GM18505 (cell line): ENCODE data around the gene WIZ.
"Not testable (repeated sequence)": the region's sequence is repeated elsewhere in the genome, so short reads cannot be mapped to it uniquely, and the experiment has no call there.

Experiments used
- ATAC-seq: cut with Tn5 transposase; IDR thresholded peaks from one replicate; pipeline ENCODE4 v1.9.1; 2021; ENCODE audit not compliant: unreplicated experiment
- POLR2A ChIP-seq: IDR thresholded peaks from 4 replicates; pipeline ENCODE4 v1.6.1; 2011; ENCODE audit warnings: borderline replicate concordance; ENCODE audit not compliant: insufficient read depth, insufficient read length; ENCODE audit errors: extremely low read depth

WIZ gene

GRCh38 chr19:15475611-15476010 is 25.9 kb upstream of the WIZ start:
- ATAC-seq, result no peak
- no peak for TF ChIP-seq POLR2A

DNA sequence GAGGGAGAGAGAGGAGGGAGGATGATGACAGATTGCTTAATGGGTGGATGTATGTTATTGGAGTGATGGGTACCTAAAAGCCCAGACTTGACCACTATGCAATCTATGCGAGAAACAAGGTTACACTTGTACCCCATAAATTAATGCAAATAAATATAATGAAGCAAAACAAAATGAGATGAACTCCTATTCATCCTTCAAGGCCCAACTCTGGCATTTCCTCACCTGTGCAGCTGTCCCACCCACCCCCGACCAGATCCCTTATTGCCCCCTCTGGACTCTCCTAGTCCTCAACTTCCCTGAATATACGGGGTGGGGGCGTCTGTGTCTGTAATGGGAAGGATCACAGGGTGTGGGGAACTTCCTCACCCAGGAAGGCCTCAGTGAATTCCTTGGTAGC is 25.4 kb upstream of the WIZ start:
- ATAC-seq, result no peak
- no peak for TF ChIP-seq POLR2A

- ATAC-seq, result not testable (repeated sequence)
Measured at GRCh38 chr19:15473821-15474220, 24.1 kb upstream of the WIZ start.

- TF ChIP-seq POLR2A, result no peak
- no peak for ATAC-seq
Measured at GRCh38 chr19:15471639-15472101, 21.9 kb upstream of the WIZ start.

GRCh38 chr19:15469513-15470297 is 19.9 kb upstream of the WIZ start:
- no peak for TF ChIP-seq POLR2A
- ATAC-seq, result no peak

DNA sequence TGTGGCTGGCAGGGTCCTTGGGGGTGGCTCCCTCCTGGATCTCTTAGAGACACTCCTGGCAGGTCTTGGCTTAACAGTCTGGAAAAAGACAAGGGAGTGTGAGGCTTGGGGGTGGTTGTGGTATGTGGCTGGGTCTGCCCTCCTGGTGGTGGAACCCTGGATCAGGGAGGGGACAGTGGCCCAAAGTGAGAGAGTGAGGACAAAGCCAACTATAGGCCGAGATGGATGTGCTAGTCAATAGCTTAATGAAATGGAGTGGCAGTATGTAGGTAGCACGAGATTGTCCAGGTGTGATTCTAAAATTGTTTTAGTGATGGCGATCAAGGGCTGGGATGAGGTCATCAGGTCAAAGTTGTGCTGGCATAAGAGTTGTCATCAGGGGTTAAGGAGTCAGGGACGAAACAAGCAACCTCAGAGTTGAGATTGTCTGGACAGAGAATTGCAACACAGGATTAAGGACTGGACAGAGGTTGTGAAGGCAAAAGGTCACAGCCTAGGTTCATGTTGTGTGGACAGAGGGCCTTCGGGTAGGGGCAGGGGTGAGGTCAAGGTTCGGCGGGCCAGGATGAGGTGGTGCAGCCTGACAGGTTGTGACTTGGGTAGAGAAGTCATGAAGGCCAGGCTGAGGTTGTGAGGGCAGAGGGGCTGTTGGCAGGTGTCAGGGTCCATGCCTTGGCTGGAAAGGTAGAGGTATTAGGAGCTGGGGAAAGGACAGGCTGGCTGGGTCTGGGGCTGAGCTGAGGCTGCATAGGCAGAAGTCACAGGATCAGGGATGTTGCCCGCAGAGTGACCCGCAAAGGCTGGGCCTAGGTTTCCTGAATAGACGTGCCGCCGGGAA is 19.1 kb upstream of the WIZ start:
- no peak for ATAC-seq
- TF ChIP-seq POLR2A, result no peak

GRCh38 chr19:15467734-15468214 is 18.0 kb upstream of the WIZ start:
- no peak for ATAC-seq
- TF ChIP-seq POLR2A, result no peak

- peak; percentile 45 for ATAC-seq
- TF ChIP-seq POLR2A, result no peak
Measured at GRCh38 chr19:15466851-15467733, 17.3 kb upstream of the WIZ start.

DNA sequence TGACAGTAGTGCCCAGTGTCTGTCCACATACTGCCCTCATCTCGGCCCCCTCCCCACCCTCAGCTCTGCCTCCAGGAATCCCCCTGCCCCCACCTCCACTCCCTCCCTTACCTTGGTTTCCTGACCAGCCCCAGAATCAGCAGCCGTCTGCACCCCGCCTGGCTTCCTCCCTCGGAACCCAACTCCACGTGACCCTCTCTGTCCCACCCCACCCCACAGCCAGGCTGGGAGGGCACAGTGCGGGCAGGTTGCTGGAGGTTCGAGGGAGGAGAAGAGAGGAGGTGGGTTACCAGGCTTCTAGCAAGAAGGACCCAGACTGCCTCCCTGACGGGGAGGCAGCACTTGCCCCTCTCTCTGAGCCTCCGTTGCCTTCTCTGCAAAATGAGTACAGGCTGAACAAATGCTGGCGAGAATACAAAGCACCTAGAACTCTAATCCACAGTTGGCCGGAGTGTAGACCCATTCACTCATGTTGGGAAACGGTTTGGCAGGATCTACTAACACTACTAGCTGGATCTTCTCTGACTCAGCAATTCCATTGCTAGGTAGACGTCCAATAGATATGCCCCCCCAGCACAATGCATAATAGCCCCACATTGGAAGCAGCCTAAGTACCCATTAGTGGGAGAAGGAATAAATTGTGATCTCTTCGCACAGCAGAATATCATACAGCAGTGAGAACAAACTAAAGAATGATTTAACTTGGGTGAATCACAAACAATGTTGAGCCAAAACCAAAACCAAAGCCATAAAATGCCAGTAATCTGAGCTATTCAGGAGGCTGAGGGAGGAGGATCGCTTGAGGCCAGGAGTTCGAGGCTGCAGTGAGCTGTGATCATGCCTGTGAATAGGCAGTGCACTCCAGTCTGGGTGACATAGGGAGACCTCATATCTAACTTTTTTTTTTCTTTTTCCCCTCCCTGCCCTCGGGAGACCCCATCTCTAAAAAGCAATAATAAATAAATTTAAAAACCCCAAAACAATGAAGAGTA is 14.9 kb upstream of the WIZ start, which contains the start of gene RASAL3:
Gene RASAL3, minus strand, starts transcription at position 151 of the 992 bp plus-strand sequence. CDS start 186 bp downstream, outside the sequence.
- no peak for ATAC-seq
- TF ChIP-seq POLR2A, result peak; percentile 10

DNA sequence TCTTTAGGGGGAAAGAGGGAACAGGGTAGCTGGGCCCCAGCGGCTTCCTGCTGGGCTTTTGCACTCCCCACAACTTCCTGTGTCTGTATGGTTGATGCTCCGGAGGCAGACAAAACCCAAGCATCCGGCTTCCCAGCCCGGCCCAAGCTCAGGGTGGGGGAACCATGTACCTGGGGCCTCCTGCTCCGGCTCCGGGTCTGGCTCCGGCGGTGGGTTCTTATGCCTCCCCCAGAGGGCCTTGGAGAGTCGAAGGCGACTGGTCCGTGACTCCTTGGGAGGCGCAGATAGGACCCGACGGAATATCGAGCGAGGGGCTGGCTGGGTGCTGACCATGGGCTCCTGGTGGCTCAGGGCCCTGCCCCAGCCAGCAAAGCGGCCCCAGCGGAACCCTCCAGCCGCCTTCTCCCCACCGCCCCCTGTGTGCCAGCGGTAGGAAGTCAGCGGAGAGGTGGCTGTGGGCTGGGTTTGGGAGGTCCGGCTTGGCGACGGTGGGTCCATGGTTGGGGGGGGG is 14.2 kb upstream of the WIZ start:
- peak; percentile 79 for TF ChIP-seq POLR2A
- ATAC-seq, result no peak

DNA sequence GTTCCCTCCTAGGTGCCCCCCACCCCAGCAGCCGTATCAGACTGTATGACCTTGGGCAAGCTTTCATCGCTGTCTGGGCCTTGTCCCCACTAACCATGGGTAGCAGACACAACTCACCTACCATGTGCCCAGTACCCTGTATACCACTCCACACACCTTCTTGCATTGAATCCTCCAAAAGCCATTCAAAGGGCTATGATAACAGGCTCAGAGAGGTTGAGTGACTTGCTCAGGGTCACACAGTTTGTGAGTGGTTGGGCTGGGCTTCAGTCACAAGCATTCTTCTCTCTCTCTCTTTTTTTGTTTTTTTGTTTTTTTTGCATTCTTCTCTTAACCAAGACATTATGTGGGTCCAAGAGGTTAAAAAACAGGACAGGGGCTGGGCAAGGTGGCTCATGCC is 11.9 kb upstream of the WIZ start:
- no peak for TF ChIP-seq POLR2A

More for the DNA sequence above, 11.9 kb upstream of the WIZ start:
- ATAC-seq, result no peak
